BJ (cell line): ENCODE results near the gene MGAM2. TPM values are rescaled to one million over a fixed set of nuclear protein-coding genes. Genes with fewer than 3 reads are reported as not detected.

Experiments used
- CTCF ChIA-PET: fragments of 350-600 bp; formaldehyde crosslinking; extraction: SDS; loops from one replicate; lab custom pipeline; 2021; ENCODE audit warnings: antibody characterized with exemption, inconsistent platforms; lab: Yijun Ruan, JAX
- POLR2A ChIA-PET: fragments of 300-600 bp; sonication (Branson Sonifier 250); formaldehyde crosslinking; extraction: SDS; loops from one replicate; lab custom pipeline; 2021; ENCODE audit warnings: antibody characterized with exemption; lab: Charles Lee
- DNase-seq: peaks from one replicate; pipeline ENCODE4 v3.0.0-alpha.2; 2011; ENCODE audit warnings: low read depth
- H3K27me3 ChIP-seq: 2 replicates; pipeline ENCODE4 v1.6.0; 2011; ENCODE audit warnings: low read length; ENCODE audit not compliant: control insufficient read depth, insufficient read depth
- H3K36me3 ChIP-seq: 2 replicates; pipeline ENCODE4 v1.5.1; 2011; ENCODE audit warnings: low read length; ENCODE audit not compliant: control insufficient read depth, insufficient read depth
- H3K4me3 ChIP-seq: 2 replicates; pipeline ENCODE4 v1.5.1; 2011; ENCODE audit warnings: low read depth, mild to moderate bottlenecking, control low read depth, low read length
- polyA plus RNA-seq: library from polyadenylated mRNA; depleted of rRNA; stranded (reverse); fragments of >200 nt; gene quantifications from 2 replicates; pipeline ENCODE4 v1.2.3, GENCODE V29; 2011
- TF ChIP-seq, protein P1 (sequence below): IDR thresholded peaks from 2 replicates; pipeline ENCODE4 v1.5.1; 2011; ENCODE audit warnings: low read depth, mild to moderate bottlenecking, control low read depth, inconsistent platforms, low read length, moderate library complexity; ENCODE audit not compliant: insufficient read depth

MGAM2 gene
- polyA plus RNA-seq, 1 experiment: not detected

DNA sequence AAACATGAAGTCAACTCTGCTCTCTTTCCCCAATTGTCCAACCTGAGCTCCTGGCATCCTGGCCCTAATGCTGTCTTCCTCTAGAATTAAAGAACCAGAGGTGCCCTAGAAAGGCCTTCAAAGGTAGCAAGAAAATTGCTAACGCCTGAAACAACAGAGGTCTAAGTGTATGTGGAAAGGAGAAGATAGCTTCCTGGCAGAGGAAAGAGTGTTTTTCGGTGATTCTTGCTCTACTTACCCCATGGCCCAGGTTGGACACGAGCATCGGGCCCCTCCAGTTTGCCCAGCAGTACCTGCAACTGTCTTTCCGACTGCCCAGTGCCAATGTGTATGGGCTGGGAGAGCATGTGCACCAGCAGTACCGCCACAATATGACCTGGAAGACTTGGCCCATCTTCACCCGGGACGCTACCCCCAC is 22.2 kb downstream of the MGAM2 start:
- no peaks in the 10 kb centered on the region for H3K36me3 ChIP-seq
- H3K27me3 ChIP-seq: no peaks in the 10 kb centered on the region
- DNase-seq: no peak
- H3K4me3 ChIP-seq: no peak overlapping the region
- ChIA-PET CTCF (no interaction called here), POLR2A (no interaction called here)
- TF ChIP-seq, protein P1, sequence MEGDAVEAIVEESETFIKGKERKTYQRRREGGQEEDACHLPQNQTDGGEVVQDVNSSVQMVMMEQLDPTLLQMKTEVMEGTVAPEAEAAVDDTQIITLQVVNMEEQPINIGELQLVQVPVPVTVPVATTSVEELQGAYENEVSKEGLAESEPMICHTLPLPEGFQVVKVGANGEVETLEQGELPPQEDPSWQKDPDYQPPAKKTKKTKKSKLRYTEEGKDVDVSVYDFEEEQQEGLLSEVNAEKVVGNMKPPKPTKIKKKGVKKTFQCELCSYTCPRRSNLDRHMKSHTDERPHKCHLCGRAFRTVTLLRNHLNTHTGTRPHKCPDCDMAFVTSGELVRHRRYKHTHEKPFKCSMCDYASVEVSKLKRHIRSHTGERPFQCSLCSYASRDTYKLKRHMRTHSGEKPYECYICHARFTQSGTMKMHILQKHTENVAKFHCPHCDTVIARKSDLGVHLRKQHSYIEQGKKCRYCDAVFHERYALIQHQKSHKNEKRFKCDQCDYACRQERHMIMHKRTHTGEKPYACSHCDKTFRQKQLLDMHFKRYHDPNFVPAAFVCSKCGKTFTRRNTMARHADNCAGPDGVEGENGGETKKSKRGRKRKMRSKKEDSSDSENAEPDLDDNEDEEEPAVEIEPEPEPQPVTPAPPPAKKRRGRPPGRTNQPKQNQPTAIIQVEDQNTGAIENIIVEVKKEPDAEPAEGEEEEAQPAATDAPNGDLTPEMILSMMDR: no peak

DNA sequence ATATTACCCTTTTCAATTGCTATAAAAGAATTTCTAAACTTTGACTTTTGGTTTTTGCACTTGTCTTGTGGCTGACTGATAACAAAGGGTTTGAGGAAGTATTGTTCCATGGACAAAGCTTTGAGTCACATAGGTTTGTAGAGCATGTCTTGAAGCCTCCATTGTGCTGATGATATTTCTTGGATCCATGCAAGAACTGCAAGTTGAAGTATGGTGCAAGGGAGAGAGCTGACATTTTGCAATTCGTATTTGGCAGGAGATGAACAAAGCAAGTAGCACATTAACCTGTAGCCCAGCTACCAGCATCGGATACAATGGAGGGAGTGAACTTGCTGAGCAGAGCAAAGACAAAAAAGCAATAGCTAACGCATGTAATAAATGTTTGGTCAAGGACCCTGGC is 23.4 kb downstream of the MGAM2 start:
- H3K4me3 ChIP-seq: no peak overlapping the region
- H3K27me3 ChIP-seq: no peaks in the 10 kb centered on the region
- no peaks in the 10 kb centered on the region for H3K36me3 ChIP-seq
- ChIA-PET CTCF (no interaction called here), POLR2A (no interaction called here)
- TF ChIP-seq, protein P1: no peak
- no peak for DNase-seq

DNA sequence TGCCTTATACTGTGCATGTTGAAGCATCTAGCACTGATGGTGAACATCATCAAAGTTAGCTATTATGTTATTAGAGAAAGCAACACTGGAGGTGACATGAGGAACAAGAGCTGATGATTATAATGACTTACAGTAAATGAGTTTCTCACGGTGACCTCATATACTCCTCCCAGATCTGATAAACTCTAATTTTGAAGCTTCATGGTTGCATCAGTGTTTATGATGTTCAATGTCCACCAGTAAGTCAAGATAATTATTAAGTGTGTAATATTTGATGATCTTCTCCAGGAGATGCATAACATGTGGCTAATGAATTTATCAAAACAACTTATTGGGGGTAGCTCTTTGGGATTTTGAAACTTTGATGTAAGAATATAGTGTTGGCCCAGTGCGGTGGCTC is 27.5 kb downstream of the MGAM2 start:
- no peaks in the 10 kb centered on the region for H3K36me3 ChIP-seq

DNA sequence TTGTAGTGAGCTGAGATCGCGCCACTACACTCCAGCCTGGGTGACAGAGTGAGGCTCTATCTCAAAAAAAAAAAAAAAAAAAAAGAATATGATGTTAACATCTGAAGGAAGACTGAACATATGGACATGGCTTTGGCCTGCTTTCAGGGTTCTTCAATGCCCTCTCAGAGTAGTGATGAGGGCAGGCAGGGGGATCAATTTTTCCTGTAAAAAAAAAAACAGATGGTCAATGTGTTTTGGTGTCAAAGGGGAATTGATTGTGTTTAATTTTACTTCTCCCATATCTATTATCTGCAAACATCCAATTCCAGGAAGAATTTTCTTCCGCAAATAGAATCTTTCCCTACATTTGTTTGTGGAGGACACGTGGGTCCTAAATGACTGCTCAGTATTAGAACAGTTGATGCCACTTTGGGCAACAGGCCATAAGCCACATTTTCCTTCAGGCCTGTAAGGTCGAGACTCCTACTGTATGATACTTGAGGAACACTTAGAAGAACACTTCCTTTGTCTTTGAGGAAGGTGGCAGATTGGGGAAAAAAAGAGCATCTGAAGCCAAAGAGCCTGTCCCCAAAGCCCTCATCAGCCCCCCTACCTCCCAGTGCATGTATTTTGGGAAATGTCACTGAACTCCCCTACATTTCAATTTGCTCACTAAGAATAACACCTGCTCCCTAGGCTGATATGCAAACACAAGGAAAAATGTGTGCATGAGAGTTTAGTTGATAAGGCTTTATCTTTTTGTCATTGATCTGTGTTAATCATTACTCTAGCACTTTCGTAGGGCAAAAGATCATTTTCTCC is 28.3 kb downstream of the MGAM2 start:
- Histone ChIP-seq H3K27me3 (no peaks in the 10 kb centered on the region), H3K4me3 (no peak overlapping the region), H3K36me3 (no peaks in the 10 kb centered on the region)
- POLR2A ChIA-PET: no interaction called here
- CTCF ChIA-PET: no interaction called here
- no peak for DNase-seq
- TF ChIP-seq, protein P1: no peak

More for the DNA sequence above, 27.5 kb downstream of the MGAM2 start:
- TF ChIP-seq, protein P1: no peak
- Histone ChIP-seq H3K27me3 (no peaks in the 10 kb centered on the region), H3K4me3 (no peak overlapping the region)
- ChIA-PET POLR2A (no interaction called here), CTCF (no interaction called here)
- no peak for DNase-seq

DNA sequence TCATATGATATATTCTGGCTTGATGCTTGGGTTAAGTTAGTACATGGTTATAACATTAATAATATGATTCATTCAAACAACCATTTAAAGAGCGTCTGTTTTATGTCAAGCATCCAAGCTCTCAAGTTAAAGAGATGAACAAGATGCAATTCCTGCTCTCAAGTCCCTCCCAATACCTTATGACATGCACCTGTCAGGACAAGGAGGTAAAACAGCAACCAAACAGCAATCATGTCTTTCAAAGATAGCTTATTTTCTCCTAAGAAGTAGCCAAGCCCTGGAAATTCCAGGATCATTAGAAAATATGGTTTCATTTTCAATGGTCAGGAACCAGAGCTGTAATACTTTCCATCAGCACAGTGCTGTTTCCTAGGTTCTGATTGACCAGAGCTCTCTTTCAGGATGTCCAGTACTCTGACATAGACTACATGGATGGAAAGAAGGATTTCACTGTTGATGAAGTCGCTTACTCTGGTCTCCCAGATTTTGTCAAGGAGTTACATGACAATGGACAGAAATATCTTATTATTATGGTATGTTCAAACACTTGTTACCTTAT is 29.0 kb downstream of the MGAM2 start:
- Histone ChIP-seq H3K36me3 (no peaks in the 10 kb centered on the region), H3K27me3 (no peaks in the 10 kb centered on the region), H3K4me3 (no peak overlapping the region)
- no peak for DNase-seq
- ChIA-PET POLR2A (no interaction called here), CTCF (no interaction called here)
- TF ChIP-seq, protein P1: no peak
